ENCODE data around the gene PLXDC1.

DNA sequence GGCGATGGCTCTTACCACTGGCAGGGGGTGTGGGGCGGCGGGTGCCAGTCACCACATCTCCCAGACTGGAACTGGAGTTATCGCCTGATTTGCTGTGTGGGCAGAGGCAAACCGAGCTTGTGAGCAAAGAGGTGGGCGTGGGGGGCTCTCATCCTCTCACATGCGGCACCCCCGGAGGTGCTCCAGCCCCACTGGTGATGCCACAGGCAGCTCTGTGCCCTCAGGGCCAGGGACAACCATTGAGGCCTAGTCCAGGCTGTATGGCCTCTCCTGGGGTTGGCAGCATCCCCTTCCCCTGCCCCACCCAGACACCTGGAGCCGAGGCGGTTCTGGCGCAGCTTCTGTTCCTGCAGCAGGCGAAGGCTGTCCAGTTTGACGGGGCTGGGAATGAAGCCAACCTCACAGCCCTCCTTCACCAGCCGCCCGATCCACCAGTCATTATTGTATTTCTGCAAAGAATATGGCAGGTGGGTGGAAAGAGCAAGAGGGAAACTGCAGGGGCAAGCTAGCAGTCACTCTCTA is 35.1 kb upstream of the PLXDC1 start:
- TF ChIP-seq JUND (IDR thresholded peaks at IDR 0.05; ENCODE audit: low read length), result no peak
- TF ChIP-seq, protein P1, sequence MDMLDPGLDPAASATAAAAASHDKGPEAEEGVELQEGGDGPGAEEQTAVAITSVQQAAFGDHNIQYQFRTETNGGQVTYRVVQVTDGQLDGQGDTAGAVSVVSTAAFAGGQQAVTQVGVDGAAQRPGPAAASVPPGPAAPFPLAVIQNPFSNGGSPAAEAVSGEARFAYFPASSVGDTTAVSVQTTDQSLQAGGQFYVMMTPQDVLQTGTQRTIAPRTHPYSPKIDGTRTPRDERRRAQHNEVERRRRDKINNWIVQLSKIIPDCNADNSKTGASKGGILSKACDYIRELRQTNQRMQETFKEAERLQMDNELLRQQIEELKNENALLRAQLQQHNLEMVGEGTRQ (IDR thresholded peaks at IDR 0.05; ENCODE audit: low read length), result no peak

Measured in H1 (cell line).